HG02981 (cell line): ENCODE results near the gene MRPS25.

Source experiments
- ATAC-seq: cut with Tn5 transposase; IDR thresholded peaks from one replicate; pipeline ENCODE4 v1.9.1; 2021; ENCODE audit warnings: mild to moderate bottlenecking, moderate library complexity; ENCODE audit not compliant: unreplicated experiment

The MRPS25 gene

DNA sequence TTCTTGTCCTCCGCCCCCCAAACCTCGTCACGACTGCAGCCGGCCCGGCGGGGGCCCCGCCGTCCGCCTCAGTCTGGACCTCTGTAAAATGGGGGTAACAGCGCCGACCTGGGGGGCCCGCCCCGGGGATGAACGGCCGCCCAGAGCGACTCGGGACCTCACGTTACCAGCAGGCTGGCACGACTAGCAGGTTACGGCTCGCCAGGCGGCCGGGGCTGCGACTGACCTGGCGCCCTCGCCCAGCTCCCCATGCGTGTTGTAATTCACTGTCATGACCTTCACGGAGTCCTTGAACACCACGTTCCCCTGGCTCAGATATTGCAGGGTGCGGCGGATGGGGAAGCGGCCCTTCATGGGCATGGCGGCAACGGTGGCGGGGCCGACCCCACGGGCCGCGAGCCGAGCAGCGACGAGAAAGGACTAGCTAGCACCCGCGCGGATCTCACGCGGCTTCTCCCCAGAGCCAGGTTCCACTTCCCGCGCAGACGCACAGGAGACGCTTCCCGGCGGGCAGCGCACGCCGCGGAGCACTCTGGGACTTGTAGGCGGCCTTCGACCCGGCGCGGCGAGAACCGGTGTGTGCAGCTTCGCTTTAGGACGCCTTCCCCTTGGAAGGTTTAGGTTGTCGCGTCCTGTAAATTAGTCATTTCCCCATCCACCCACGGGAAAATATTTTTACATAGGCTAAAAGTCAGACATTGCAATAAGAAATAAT is at the start of gene MRPS25:
Gene MRPS25, minus strand, starts transcription at position 481 of the 715 bp plus-strand sequence. Its CDS starts 121 bp downstream, at position 360.
- peak; percentile 97 for ATAC-seq

DNA sequence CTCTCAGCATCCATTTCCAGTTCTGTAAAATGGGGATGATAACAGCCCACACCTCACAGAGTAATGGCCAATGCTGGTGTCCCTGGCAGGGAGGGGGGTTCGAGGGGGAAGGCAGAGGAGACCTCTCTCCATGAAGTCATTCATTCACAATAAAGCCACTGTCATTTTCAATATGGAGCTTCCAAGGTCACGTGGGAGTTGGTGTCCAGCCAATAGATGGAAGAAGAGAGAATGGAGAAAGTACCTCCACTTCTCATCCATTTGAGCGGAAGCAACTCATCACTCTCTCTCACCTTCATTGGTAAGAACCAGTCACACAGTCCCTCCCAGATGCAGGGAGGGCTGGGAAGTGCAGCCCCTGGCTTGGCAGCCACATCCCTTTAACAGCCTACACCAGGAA is 48.8 kb upstream of the MRPS25 start:
- no peak for ATAC-seq

DNA sequence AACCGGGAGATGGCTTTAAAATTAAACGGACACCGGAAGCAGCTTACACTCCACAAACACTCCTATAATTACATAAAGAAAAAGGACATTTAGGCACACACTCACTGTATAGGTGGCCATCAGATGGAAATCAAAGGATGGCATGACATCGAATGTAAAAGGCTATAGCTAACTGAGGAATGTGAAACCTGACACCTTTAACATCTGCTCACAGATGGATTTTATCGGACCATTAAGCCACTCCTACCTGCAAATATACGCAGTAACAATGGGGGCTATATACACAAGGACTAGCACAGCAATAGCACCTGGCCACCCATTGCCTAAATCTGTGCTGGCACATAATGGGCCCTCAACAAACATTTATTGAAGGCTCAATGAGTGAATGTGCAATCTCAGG is 48.4 kb upstream of the MRPS25 start:
- no peak for ATAC-seq

DNA sequence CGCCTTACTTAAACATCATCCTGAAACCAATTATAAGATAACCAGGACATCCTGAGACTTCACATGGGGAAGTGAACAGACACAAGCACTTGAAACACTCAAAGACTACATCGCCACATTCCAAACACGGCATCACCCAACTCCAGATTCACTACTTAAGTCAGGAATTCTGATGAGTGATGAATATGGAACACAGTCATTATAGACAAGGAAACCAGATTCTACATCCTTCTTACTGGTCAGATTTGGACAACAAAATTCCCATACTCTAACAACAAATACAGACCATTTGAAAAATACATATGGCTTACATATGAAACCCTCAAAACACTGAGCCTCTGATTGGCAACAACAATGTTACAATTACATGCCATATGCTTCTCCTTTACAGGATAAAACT is 46.9 kb upstream of the MRPS25 start:
- no peak for ATAC-seq

DNA sequence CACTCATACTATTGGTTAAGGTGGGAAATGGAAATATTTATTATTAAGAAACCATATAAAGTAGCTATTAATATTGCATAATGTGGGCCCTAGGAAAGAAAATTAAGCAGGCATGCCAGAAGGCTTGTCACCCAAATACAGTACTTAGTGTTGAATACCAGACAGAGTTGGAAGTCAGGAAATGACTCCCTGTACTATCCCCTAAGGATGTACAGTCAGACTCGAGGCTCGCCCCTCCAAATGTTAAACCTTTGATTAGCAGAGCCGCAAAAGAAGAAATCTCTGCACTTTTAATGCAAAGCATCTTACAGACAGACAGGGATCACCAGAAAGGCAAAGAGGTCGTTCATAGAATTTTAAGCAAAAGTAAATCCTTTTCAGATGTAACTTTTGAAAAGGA is 45.1 kb upstream of the MRPS25 start:
- no peak for ATAC-seq

DNA sequence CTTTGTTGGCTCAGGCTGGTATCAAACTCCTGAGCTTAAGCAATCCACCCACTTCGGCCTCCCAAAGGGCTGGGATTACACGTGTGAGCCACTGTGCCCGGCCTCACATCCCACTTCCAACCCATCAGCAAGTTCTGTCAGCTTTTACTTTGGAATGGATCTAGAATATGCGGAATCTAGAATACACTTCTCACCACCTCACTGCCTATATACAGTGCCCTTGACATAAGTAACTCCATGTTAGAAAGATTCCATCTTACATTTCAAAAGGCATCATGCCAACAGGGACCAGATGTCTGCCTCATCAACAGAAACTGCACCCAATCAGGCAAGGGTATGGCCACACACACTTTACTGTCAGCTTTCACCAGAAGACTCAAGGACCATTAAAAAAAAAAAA is 43.8 kb upstream of the MRPS25 start:
- no peak for ATAC-seq

DNA sequence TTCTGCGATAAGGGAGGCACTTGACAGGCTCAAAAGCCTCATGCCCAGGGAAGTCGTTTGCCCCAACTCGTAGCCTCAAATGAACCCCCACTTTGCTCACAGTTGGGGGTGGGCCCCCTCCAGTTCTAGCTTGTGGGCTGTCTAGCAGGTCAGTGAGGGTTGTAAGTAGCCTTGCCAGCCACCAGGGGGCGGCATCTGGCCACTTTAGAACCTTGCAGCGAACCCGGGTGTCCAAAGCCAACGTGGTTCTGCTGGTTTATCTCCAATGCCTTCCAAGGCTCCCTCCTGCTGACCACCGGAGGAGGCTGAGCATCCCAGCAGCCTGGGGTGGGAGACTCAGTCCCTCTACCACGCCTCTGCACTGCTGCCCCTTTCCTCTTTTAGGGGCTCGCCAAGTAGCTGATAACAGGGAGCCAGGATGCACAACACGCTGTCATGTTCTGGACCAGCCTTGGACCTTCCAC is 43.0 kb upstream of the MRPS25 start:
- ATAC-seq: peak; percentile 80

DNA sequence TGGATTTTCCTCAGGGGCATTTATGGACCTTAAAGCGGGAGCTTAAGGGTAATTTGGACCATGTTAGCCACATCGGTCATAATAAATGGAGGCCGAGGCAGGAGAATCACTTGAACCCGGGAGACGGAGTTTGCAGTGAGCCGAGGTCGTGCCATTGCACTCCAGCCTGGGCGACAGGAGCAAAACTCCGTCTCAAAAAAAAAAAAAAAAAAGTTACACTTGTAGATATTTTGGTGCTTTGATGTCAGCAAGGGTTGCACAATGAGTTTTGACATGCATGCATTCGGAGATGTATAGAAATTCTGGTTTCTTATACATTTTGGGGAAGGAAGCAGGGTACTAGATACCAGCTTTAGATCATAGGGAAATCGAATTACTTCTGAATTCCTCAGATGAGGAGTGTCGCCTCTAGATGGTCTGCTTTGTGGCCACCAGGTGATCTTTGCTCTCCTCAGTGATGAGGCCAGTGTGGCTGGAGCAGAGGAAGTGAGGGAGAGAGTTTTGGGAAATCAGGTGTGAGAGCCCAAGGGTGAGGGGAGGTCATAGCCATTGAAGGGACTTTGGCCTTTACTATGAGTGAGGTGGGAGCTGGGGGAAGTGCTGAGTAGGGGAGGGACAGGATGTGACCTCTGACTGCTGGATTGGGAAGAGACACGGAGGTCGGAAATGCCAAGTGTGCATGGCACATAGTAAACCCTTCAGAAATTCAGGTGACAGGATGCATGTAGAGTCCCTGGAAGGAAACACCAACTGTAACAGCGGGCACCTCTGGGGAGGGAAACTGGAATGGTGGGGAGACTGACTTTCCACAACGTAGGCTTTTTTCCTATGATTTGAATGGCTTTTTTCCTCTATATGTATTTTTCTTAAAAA is 42.2 kb upstream of the MRPS25 start:
- no peak for ATAC-seq

DNA sequence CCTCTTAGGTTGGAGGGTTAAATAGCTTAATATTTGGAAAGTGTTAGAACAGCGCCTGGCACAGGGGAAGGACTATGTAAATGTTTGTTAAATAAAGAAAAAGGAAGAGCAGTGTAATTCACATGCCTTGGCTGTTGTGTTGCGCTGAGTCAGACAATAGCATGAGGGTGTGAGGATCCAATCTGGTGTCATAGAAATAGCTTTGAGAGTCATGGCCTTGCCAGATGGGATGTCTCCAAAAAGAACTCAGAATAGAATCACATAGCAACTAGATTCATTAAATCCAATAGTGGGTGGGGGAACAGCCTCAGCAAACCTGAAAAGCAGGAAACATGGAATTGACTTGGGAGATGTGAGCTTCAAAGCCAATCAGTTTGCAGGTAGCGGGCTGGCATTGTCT is 37.7 kb upstream of the MRPS25 start:
- ATAC-seq: no peak

DNA sequence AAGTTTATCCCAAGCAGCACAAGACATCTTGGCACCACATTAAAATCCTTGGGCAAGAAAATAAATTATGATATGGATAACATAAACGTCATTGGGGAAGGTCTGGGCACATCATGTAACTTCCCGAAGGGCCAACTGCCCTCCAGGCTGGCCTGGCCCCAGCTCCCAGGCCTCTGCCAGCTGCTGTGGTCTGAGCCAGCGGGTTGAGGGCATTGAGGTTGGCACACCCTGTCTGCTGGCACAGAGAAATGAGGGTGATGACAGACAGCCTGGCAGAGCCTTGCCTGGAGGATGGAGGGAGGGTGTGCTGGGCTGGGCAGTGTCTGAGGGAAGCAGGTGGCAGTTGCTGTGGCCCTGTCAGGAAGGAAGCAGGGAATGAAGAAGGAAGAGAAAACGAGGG is 37.1 kb upstream of the MRPS25 start:
- no peak for ATAC-seq

DNA sequence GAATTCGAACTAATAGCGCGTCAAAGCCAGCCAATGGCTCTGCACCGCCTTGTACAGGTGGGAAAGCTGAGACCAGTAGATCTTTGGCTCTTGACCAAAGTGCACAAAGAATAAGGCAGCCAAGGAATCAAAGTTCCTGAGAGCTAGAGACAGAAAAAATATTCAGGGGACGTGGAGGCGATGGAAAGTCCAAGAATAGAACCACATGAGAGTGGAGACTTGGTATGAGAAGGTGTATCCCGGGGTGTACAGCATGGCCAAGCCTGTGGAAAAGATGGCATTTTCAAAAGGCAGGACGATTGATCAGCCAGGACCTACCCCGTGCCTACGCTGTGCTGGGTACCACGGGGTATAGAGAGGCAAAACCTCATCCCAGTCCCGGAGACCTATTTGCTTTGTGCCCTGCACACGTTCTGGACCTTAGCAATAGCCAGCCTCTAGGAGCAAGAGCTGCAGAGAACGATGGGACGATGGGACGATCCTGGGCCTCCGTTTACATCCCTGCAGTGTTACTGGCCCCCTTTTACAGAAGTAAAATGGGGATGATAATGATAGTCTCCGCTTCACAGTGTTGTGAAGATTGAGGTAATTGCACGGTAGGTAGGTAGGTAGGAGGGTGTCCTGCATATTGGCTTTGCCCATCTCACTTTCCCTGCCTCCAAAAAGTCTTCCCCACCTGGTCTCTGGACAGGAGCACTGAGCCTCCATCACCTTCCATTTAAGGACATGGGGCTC is 34.4 kb upstream of the MRPS25 start:
- ATAC-seq: no peak

DNA sequence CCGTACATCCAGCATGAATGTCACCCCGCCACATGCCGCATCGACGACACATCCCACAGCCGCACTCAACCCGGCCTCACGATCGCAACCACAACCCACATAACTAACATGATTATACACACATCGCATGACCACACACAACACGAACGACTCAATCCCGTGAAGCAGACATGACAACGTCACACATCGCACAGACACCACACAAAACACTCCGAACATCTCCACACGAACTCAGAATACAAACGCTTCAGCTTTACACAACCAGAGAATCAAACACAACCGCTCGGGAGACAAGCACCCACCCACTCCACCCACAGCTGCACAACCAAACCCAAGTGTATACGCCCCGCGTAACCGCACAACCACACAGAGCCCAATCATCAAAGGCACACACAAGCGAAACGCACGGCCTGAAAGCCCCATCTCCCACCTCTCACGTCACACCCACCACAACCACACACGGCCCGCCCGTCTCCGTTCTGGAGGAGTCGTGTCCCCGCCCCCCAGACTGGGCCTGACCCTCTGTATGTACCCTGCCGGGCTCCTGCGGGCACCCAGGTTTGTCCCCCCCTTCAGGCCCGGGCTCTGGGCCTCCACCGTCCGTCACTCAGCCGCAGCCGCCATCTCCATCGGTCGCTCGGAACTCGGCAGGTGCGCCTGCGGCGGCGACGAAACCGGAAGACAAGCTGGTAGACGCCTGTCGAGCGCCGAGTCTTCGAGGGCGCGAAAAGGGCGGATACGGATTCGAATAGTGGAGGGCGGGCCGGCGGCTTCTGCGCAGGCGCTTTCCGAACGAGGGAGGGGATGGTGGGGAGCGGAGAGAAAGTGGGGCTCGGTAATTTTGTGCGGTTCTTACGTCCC is 33.6 kb upstream of the MRPS25 start, which contains the start of gene RBSN:
Gene RBSN, minus strand, starts transcription at position 646 of the 861 bp plus-strand sequence. CDS start 3,028 bp downstream, outside the sequence.
- ATAC-seq: peak; percentile 83

DNA sequence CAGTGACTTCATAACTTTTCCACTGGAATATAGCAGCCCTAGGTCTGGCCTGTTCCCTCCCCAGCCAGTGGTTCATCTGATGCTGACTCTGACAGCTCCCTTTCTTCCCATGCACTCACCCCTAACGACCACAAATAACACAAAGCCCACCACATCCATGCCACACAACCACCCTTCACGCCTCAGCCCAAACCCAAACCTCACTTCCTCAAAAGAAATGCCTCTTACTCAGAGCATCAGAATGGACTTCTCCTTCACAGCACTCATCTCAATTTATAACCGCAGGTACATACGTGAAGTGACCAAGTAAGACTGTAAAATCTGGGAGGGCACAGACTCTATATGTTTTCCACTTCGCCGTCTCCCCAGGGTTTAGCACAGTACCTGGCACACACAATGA is 32.8 kb upstream of the MRPS25 start:
- no peak for ATAC-seq

DNA sequence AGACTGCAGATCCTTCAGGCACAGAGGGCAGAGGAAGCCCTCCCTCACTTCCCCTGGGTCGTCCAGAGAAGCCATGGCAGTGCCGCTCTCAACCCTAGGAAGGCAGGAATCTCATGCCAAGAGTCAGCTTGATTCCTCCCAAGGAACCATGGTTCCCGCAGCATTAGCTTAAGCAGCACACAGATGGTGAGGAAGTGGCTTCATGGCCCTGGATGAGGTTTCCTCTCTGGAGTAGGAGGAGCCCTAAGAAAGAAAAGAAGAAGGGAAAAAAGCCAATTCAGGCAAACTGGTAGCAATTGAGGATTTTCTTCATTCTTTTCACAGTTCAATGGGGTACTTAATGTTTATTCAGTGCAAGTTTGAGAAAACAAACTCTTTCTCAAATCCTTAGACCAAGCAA is 30.9 kb upstream of the MRPS25 start:
- no peak for ATAC-seq

DNA sequence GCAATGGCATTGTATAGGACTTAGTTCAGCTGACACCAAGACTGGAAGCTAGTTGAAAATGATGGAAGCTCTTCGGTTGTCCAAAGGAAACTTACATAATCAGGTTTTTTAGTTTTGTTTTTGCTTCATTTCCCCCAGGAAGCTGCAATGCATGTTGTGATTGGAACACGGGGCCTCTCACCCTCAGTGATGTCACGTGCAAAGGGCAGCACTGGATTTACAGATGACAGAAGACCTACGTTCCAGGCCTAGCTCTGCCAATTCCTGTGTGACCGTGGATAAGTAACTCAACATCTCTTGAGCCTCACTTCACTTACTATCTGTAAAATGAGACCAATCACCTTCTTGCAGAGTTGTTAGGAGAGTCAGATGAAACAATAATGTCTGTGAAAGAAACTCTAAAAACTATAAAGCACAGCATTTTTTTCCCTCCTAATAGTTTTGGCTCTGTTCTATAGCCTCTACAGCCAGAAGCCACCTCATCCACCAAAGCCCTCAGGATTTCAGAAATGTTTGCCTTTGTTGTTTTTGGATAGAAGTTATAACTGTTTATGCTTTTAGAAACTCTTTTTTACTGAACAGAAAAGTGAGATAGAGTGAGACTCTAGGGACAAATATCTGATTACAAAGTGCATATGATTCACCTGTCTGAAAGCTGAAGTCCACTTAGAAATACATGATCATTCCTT is 29.2 kb upstream of the MRPS25 start:
- no peak for ATAC-seq

DNA sequence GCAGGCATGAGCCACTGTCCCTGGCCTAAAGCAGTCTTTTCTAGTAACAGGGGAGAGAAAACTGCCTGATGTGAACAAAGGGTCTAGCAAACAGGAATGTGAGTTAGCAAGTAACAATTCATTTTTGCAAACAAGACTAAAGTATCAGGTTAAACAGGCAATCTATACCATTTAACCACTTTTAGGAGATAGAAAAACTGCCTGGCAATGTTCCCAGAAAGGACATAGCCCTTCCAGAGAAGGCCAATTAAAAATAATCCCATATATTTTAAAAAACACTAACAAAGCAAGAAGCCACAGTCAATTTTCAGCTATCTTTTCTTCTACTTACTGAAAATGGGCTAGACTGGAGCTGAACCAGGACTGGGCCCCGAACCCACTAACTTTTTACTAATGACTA is 27.6 kb upstream of the MRPS25 start:
- no peak for ATAC-seq

DNA sequence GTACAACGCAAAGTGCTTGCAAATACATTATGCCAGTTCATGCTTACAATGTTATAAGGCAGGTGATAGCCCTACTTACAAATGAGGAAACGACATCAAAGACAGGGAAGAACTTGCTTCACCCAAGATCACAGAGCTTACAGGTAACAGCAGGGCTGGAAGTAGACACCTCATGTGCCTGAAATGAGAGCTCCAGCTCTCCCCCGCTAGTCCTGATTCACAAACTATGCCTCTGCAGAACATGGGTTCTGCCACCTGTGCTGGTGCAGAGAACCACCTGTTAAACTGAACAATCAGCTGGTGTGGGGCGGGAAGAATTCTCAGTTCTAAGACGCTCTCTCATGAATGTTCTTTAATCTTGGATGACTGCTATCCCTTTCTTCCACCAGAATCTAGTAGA is 26.5 kb upstream of the MRPS25 start:
- no peak for ATAC-seq

DNA sequence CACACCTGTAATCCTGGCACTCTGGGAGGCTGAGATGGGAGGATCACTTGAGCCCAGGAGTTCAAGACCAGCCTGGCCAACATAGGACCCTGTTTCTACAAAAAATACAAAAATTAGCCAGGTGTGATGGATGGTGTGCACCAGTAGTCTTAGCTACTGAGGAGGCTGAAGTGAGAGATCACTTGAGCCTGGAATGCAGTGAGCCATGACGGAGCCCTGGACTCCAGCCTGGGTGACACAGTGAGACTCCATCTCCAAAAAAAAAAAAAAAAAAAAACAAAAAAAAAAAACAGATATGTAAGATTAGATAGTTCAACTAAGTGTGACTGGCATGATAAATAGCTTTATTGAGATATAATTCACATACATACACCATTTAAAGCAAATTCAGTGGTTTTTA is 24.1 kb upstream of the MRPS25 start:
- ATAC-seq: no peak

DNA sequence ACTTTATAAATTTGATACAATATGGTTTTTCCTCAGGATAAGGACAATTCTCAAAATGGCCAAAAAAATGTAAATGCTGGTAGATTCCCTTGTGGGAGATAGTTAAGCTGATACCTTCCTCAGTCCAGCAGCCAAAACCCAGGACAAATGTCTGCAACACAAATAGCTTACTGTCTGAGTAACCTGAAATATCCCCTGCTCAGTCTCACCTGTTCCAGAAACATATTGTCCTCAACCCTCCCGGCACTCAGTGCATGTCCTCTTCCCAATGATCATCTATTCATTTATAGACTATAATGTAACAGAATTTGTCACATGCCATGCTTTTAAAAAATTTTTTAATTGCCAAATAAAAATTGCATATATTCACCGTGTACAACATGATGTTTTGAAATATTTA is 21.6 kb upstream of the MRPS25 start:
- ATAC-seq: no peak

DNA sequence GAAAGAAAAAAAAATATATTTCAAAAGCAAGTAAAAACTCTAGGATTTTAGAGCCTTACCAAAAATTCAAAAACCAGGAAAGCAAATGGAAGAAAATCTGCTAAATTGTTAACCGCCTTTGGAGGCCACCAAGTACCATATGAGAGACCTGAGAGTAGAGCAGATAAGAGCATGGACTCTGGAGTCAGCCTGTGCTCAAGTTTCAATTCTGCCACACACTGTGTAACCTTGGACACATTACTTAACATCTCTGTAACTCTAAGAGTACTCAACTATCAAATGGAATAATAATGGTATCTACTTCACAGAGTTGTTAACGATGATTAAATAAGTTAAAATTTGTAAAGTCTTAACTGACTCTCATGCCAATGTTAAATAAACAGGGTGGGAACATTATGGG is 21.1 kb upstream of the MRPS25 start:
- no peak for ATAC-seq
